ENCODE measurements around the gene ANKRD33B.

DNA sequence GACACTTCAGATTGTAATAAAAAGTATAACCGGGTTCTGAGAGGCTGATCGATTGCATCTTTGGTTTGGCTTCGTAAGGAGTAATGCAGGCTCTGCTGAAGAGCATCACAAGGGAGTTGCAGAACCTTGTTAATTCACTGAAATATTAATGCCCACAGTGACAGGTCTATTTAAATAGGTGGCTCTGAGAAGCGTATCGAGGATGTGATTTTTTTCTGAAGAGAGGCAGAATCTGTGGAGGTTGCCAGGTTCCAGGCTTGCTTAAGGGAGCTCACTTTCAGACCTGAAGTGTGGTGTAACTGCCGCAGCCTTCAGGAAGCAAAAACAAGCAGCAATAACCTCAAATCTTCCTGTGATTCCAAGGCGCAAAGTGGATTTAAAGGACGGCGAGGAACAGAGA lies 80.3 kb downstream of the ANKRD33B start:
- TF ChIP-seq EZH2 (IDR thresholded peaks at IDR 0.05; ENCODE audit: low read length, unreplicated experiment), result no peak
- TF ChIP-seq, protein P1, sequence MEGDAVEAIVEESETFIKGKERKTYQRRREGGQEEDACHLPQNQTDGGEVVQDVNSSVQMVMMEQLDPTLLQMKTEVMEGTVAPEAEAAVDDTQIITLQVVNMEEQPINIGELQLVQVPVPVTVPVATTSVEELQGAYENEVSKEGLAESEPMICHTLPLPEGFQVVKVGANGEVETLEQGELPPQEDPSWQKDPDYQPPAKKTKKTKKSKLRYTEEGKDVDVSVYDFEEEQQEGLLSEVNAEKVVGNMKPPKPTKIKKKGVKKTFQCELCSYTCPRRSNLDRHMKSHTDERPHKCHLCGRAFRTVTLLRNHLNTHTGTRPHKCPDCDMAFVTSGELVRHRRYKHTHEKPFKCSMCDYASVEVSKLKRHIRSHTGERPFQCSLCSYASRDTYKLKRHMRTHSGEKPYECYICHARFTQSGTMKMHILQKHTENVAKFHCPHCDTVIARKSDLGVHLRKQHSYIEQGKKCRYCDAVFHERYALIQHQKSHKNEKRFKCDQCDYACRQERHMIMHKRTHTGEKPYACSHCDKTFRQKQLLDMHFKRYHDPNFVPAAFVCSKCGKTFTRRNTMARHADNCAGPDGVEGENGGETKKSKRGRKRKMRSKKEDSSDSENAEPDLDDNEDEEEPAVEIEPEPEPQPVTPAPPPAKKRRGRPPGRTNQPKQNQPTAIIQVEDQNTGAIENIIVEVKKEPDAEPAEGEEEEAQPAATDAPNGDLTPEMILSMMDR (conservative IDR thresholded peaks at IDR 0.05; ENCODE audit: low read depth, low read length), result no peak
- TF ChIP-seq EZH2phosphoT487 (IDR thresholded peaks at IDR 0.05; ENCODE audit: borderline replicate concordance, low read length), result no peak

All from PC-3 (cell line).